22Rv1 (cell line): ENCODE measurements around the gene KCTD19.

Experiments
- H3K27ac ChIP-seq: fragments of 450-650 bp; 2 replicates; pipeline ENCODE4 v1.5.1; 2017
- CTCF ChIP-seq: fragments of 450-650 bp; IDR thresholded peaks from 2 replicates; pipeline ENCODE4 v1.5.1; 2017; ENCODE audit warnings: mild to moderate bottlenecking
- ZFX ChIP-seq: fragments of 450-650 bp; IDR thresholded peaks from 2 replicates; pipeline ENCODE4 v1.6.1; 2017; ENCODE audit warnings: antibody characterized with exemption, borderline replicate concordance

Gene KCTD19

GRCh38 chr16:67265834-67266233 is 60.7 kb downstream of the KCTD19 start:
- TF ChIP-seq ZFX (no peak), CTCF (no peak)

GRCh38 chr16:67264866-67265265 is 61.7 kb downstream of the KCTD19 start:
- TF ChIP-seq CTCF: no peak
- TF ChIP-seq ZFX: no peak
- no peak overlapping the region for H3K27ac ChIP-seq

More at GRCh38 chr16:67265834-67266233, 60.7 kb downstream of the KCTD19 start:
- no peak overlapping the region for H3K27ac ChIP-seq

- TF ChIP-seq CTCF (no peak), ZFX (no peak)
Observed at GRCh38 chr16:67264277-67264676, 62.3 kb downstream of the KCTD19 start.

GRCh38 chr16:67263201-67263600 is 63.3 kb downstream of the KCTD19 start:
- no peak for TF ChIP-seq CTCF
- H3K27ac ChIP-seq: no peak overlapping the region

More at GRCh38 chr16:67264277-67264676, 62.3 kb downstream of the KCTD19 start:
- H3K27ac ChIP-seq: no peak overlapping the region

- no peak overlapping the region for H3K27ac ChIP-seq
- TF ChIP-seq CTCF (peak; percentile 76), ZFX (no peak)
Observed at GRCh38 chr16:67260426-67261063, 66.0 kb downstream of the KCTD19 start.

- no peak for TF ChIP-seq CTCF
- no peak for TF ChIP-seq ZFX
Observed at GRCh38 chr16:67259705-67260104, 66.8 kb downstream of the KCTD19 start.

GRCh38 chr16:67258161-67258835 is 68.2 kb downstream of the KCTD19 start:
- TF ChIP-seq ZFX: no peak
- no peak for TF ChIP-seq CTCF
- H3K27ac ChIP-seq: no peak overlapping the region

More at GRCh38 chr16:67259705-67260104, 66.8 kb downstream of the KCTD19 start:
- H3K27ac ChIP-seq: no peak overlapping the region
